Transverse colon (tissue), 4 donors: ENCODE data around the gene STK33. TPM values are rescaled to one million over a fixed set of nuclear protein-coding genes. Genes with fewer than 3 reads are reported as not detected.
A peak's percentile ranks its signal among the peaks of the same experiment; 100 is the strongest.

Source experiments
- DNase-seq: peaks from one replicate; pipeline ENCODE4 v3.0.0-alpha.2; 2019
- H3K27ac ChIP-seq, 4 donors: fragments of 200-600 bp; sonication (generic); 2 replicates each; pipeline ENCODE4 v1.5.1; 2016 to 2018; ENCODE audit warnings: inconsistent platforms in 4 of 4
- H3K27me3 ChIP-seq: fragments of 200-600 bp; sonication (generic); 2 replicates; pipeline ENCODE4 v1.5.1; 2017; ENCODE audit warnings: inconsistent platforms
- H3K36me3 ChIP-seq, 4 donors: fragments of 200-600 bp; sonication (generic); 2 replicates each; pipeline ENCODE4 v1.5.1; 2017 to 2019; ENCODE audit warnings: inconsistent platforms in 4 of 4
- H3K4me1 ChIP-seq, 4 donors: fragments of 200-600 bp; sonication (generic); 2 replicates each; pipeline ENCODE4 v1.5.1; 2017 to 2020; ENCODE audit warnings: inconsistent platforms in 4 of 4
- H3K4me3 ChIP-seq, 4 donors: fragments of 200-600 bp; sonication (generic); 1 replicate in 1 of 4; 2 replicates in 3 of 4; pipeline versions ENCODE4 v1.5.1 to v1.6.1; 2017 to 2019; ENCODE audit warnings: inconsistent platforms in 4 of 4
- H3K9me3 ChIP-seq, 2 donors: fragments of 200-600 bp; sonication (generic); 2 replicates each; pipeline ENCODE4 v1.5.1; 2017 to 2019; ENCODE audit warnings: inconsistent platforms in 2 of 2
- CTCF ChIP-seq, 5 experiments: fragments of 200-600 bp in 3 of 5; fragments of 450-650 bp in 2 of 5; sonication (generic) in 3 of 5; IDR thresholded peaks; 1 replicate in 2 of 5; 2 replicates in 3 of 5; pipeline ENCODE4 v1.5.1; 2016 to 2017; ENCODE audit warnings: antibody characterized with exemption in 5 of 5, inconsistent platforms in 3 of 5, mild to moderate bottlenecking in 2 of 5, moderate library complexity in 1 of 5
- EP300 ChIP-seq: sonication (generic); formaldehyde crosslinking; IDR thresholded peaks from one replicate; pipeline ENCODE4 v1.6.1; 2017; ENCODE audit warnings: antibody characterized with exemption, low read depth
- POLR2A ChIP-seq: fragments of 450-650 bp; IDR thresholded peaks from one replicate; pipeline ENCODE4 v1.6.1; 2016; ENCODE audit warnings: antibody characterized with exemption, mild to moderate bottlenecking, moderate library complexity
- POLR2AphosphoS5 ChIP-seq, 3 donors: sonication (generic); formaldehyde crosslinking; IDR thresholded peaks; one replicate each; pipeline ENCODE4 v1.6.1; 2016; ENCODE audit warnings: antibody characterized with exemption in 3 of 3
- WGBS, 2 donors: methylation state at CpG; one replicate each; pipeline ENCODE4 v1.1.5; 2018; ENCODE audit warnings: low coverage in 1 of 2; 5-methylcytosine and 5-hydroxymethylcytosine counted together
- in situ Hi-C, 4 donors: fragments of 200-750 bp; cut with MboI; loops; one replicate each; pipeline versions ENCODE4 v1.15.0 to v1.15.1; 2017; ENCODE audit warnings: low sequenced_read_pairs in 3 of 4, low pct_ligation_motif_present in 1 of 4, low pct_unique_long_range_greater_than_20kb in 1 of 4
- intact Hi-C: fragments of 100-400 bp; cut with DNase I; formaldehyde crosslinking; loops from one replicate; pipeline ENCODE4 v1.15.1; 2023; ENCODE audit warnings: low total_unique reads
- total RNA-seq, 4 donors: library from RNA; depleted of rRNA; stranded (reverse); fragments of >200 nt; gene quantifications; one replicate each; pipeline ENCODE4 v1.1.0, GENCODE V29; 2016

Gene STK33
- total RNA-seq, 4 donors from 2014 or later = 2.0 to 14.2 (median 3.8) TPM

GRCh38 chr11:8596504-8597046, 2.5 kb upstream of the STK33 start:
- no peaks in the 10 kb centered on the region for H3K9me3 ChIP-seq
- peaks cover 0 to 15% (median 7%) of the 10 kb centered on the region in 4 donors for H3K4me1 ChIP-seq
- no peak overlapping the region for H3K4me3 ChIP-seq
- in situ Hi-C loops (no loop called here), intact Hi-C loops (no loop called here)
- peaks cover 10% of the 10 kb centered on the region for H3K27me3 ChIP-seq
- no peak for TF ChIP-seq POLR2A
- TF ChIP-seq POLR2AphosphoS5 (IDR thresholded peaks at IDR 0.05) = no peak
- TF ChIP-seq EP300 = no peak
- TF ChIP-seq CTCF (IDR thresholded peaks at IDR 0.05) = no peak
- no peak overlapping the region for H3K27ac ChIP-seq
- DNase-seq = no peak
- no peaks in the 10 kb centered on the region for H3K36me3 ChIP-seq

- Histone ChIP-seq H3K27ac (peak overlapping the region; percentile 9 to 46 (median 36)), H3K27me3 (peaks cover 10% of the 10 kb centered on the region), H3K4me3 (peak overlapping the region; percentile 47 to 73 (median 61)), H3K9me3 (no peaks in the 10 kb centered on the region), H3K36me3 (no peaks in the 10 kb centered on the region), H3K4me1 (peaks cover 0 to 15% (median 7%) of the 10 kb centered on the region in 4 donors)
- intact Hi-C loops (no loop called here), in situ Hi-C loops (no loop called here)
- no peak for DNase-seq
- TF ChIP-seq EP300 (no peak), POLR2AphosphoS5 (IDR thresholded peaks at IDR 0.05) (no peak), POLR2A (no peak), CTCF (IDR thresholded peaks at IDR 0.05) (no peak)
- 20 to 21% methylated on average over 1 to 7 of the region's 7 CpGs for WGBS, 2 donors
Measured at GRCh38 chr11:8593455-8593854, 573 bp downstream of the STK33 start.

GRCh38 chr11:8587915-8588314, 6.1 kb downstream of the STK33 start:
- Histone ChIP-seq H3K36me3 (no peaks in the 10 kb centered on the region), H3K27ac (no peak overlapping the region), H3K9me3 (no peaks in the 10 kb centered on the region), H3K27me3 (no peaks in the 10 kb centered on the region), H3K4me3 (no peak overlapping the region), H3K4me1 (no peaks in the 10 kb centered on the region)
- TF ChIP-seq POLR2A (no peak), CTCF (IDR thresholded peaks at IDR 0.05) (no peak), POLR2AphosphoS5 (IDR thresholded peaks at IDR 0.05) (no peak)
- intact Hi-C loops (no loop called here), in situ Hi-C loops (no loop called here)
- no peak for DNase-seq

GRCh38 chr11:8586805-8587204, 7.2 kb downstream of the STK33 start:
- Histone ChIP-seq H3K4me3 (no peak overlapping the region), H3K27ac (no peak overlapping the region), H3K27me3 (no peaks in the 10 kb centered on the region), H3K36me3 (no peaks in the 10 kb centered on the region), H3K9me3 (no peaks in the 10 kb centered on the region), H3K4me1 (no peaks in the 10 kb centered on the region)
- no peak for DNase-seq
- in situ Hi-C loops (no loop called here), intact Hi-C loops (no loop called here)
- TF ChIP-seq POLR2A (no peak), POLR2AphosphoS5 (IDR thresholded peaks at IDR 0.05) (no peak), CTCF (IDR thresholded peaks at IDR 0.05) (no peak), EP300 (no peak)
- 88 to 100% methylated on average over 2 of the region's 2 CpGs for WGBS, 2 donors
